ENCODE measurements around the gene GALM. TPM values are rescaled to one million over a fixed set of nuclear protein-coding genes. Genes with fewer than 3 reads are reported as not detected.
"Not testable (repeated sequence)": the region's sequence is repeated elsewhere in the genome, so short reads cannot be mapped to it uniquely, and the experiment has no call there.

The GALM gene
- total and polyA plus RNA-seq, 4 experiments from 2014 or later: 35.5 to 60.4 (median 43.5) TPM

GRCh38 chr2:38698467-38699003, 32.6 kb downstream of the GALM start:
- Mint-ChIP-seq H3K36me3 (peaks cover 22 to 44% of the 10 kb centered on the region in 2 donors), H3K27me3 (no peaks in the 10 kb centered on the region), H3K4me3 (peak overlapping the region in 3 of 8 donors; percentile 6 to 52 (median 45)), H3K4me1 (peaks cover 50 to 87% (median 69%) of the 10 kb centered on the region in 4 donors), H3K9me3 (peaks cover 0 to 7% (median 0%) of the 10 kb centered on the region in 8 donors), H3K27ac (peak overlapping the region; percentile 87 to 98 (median 97))
- Histone ChIP-seq H3K4me3 (ENCODE audit: low read length in 2 of 2) (no peak overlapping the region), H3K4me1 (ENCODE audit: insufficient read depth, low read length) (peaks cover 96% of the 10 kb centered on the region), H3K9me3 (ENCODE audit: control insufficient read depth in 1 of 2, low read length in 2 of 2) (no peaks in the 10 kb centered on the region), H3K27me3 (ENCODE audit: insufficient read depth, low read length) (no peaks in the 10 kb centered on the region), H3K27ac (ENCODE audit: low read depth, low read length) (peak overlapping the region; percentile 72), H3K36me3 (ENCODE audit: insufficient read depth, low read length) (no peaks in the 10 kb centered on the region)
- ChIA-PET CTCF (ENCODE audit: partially characterized antibody) (interaction anchor here (1.4 to 10.3 kb wide), 7 partner anchors 10 to 117 kb away, joined by 3 to 96 read pairs (median 11); partner anchors contain the start of genes GALM and HNRNPLL), POLR2A (ENCODE audit: partially characterized antibody) (interaction anchor here (0.7 to 8.1 kb wide), 17 partner anchors 9 to 117 kb away, joined by 3 to 71 read pairs (median 3); partner anchors contain the start of genes GALM, HNRNPLL and SRSF7)
- intact Hi-C loops (cut with micrococcal nuclease): no loop called here
- DNase-seq: no peak

DNA sequence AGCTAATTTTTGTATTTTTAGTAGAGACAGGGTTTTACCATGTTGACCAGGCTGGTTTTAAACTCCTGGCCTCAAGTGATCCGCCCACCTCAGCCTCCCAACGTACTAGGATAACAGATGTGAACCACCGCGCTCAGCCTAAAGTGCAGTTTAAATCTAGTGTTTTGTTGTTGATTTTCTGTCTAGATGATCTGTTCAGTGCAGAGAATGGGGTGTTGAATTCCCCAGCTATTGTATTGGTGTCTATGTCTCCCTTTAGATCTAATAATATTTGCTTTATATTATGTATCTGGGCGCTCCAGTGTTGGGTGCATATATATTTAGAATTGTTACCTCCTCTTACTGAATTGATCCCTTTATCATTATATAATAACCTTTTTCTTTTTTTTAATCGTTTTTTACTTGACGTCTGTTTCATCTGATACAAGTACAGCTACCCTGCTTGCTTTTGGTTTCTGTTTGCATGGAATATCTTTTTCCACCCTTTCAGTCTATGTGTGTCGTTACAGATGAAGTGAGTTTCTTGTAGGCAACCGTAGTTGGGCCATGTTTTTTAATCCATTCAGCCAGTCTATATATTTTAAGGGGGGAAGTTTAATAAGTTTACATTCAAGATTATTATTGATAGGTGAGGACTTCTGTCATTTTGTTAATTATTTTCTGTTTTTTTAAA, 34.3 kb downstream of the GALM start:
- H3K4me1 ChIP-seq (ENCODE audit: insufficient read depth, low read length): peaks cover 92% of the 10 kb centered on the region
- peaks cover 44 to 81% (median 66%) of the 10 kb centered on the region in 4 donors for H3K4me1 Mint-ChIP-seq
- POLR2A ChIA-PET (ENCODE audit: partially characterized antibody): interaction anchor here (1.0 to 8.1 kb wide), 8 partner anchors 8 to 118 kb away, joined by 3 to 71 read pairs (median 12); partner anchors contain the start of genes HNRNPLL and SRSF7
- H3K27me3 ChIP-seq (ENCODE audit: insufficient read depth, low read length): no peaks in the 10 kb centered on the region
- no peaks in the 10 kb centered on the region for H3K9me3 ChIP-seq (ENCODE audit: control insufficient read depth in 1 of 2, low read length in 2 of 2)
- peaks cover 0 to 7% (median 0%) of the 10 kb centered on the region in 8 donors for H3K9me3 Mint-ChIP-seq
- H3K36me3 Mint-ChIP-seq: peaks cover 20 to 43% of the 10 kb centered on the region in 2 donors
- CTCF ChIA-PET (ENCODE audit: partially characterized antibody): interaction anchor here (0.9 to 10.3 kb wide), 5 partner anchors 8 to 102 kb away, joined by 3 to 96 read pairs (median 7); no protein-coding TSS in a partner anchor
- no peaks in the 10 kb centered on the region for H3K27me3 Mint-ChIP-seq
- DNase-seq: peak; percentile 56 to 68 (median 62)
- H3K36me3 ChIP-seq (ENCODE audit: insufficient read depth, low read length): no peaks in the 10 kb centered on the region
- H3K27ac Mint-ChIP-seq: peak overlapping the region; percentile 91 to 98 (median 95)
- H3K4me3 Mint-ChIP-seq: peak overlapping the region; percentile 65 to 84 (median 78)
- intact Hi-C loops (cut with micrococcal nuclease): no loop called here
- peak overlapping the region in 1 of 2 donors; percentile 4 for H3K4me3 ChIP-seq (ENCODE audit: low read length in 2 of 2)
- H3K27ac ChIP-seq (ENCODE audit: low read depth, low read length): peak overlapping the region; percentile 79

DNA sequence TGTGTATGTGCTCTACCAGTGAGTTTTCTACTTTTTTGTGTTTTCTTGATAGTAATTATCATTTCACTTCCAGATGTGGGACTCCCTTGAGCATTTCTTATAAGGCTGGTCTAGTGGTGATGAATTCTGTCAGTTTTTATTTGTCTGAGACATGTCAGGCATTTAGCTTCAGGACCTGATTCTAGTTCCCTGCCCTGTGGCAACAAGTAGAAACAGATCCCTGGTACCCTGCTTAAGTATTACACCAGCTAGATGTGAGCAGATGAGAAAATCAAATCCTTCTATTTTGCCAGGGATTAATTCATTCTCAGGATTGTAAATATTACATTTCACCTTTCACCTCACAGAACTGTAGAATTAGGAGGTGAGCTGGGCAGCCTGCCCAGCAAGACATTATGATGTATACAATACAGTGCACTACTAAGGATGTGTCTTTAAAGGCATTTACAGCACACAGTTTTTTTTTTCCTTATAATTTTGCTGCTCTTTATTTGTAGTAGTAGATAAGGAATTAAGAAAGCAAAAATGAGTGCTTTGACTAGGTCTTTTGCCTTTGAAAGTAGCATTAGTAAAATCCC, 35.1 kb downstream of the GALM start:
- peak overlapping the region; percentile 4 to 13 for H3K4me3 ChIP-seq (ENCODE audit: low read length in 2 of 2)
- Mint-ChIP-seq H3K4me3 (peak overlapping the region; percentile 65 to 84 (median 78)), H3K36me3 (peaks cover 24 to 44% of the 10 kb centered on the region in 2 donors), H3K9me3 (peaks cover 0 to 7% (median 0%) of the 10 kb centered on the region in 8 donors), H3K4me1 (peaks cover 44 to 78% (median 63%) of the 10 kb centered on the region in 4 donors), H3K27me3 (no peaks in the 10 kb centered on the region), H3K27ac (peak overlapping the region; percentile 91 to 98 (median 95))
- peak overlapping the region; percentile 79 for H3K27ac ChIP-seq (ENCODE audit: low read depth, low read length)
- DNase-seq: no peak
- no peaks in the 10 kb centered on the region for H3K9me3 ChIP-seq (ENCODE audit: control insufficient read depth in 1 of 2, low read length in 2 of 2)
- no peaks in the 10 kb centered on the region for H3K36me3 ChIP-seq (ENCODE audit: insufficient read depth, low read length)
- intact Hi-C loops (cut with micrococcal nuclease): no loop called here
- POLR2A ChIA-PET (ENCODE audit: partially characterized antibody): interaction anchor here (0.8 to 8.1 kb wide), 8 partner anchors 7 to 119 kb away, joined by 3 to 71 read pairs (median 11); partner anchors contain the start of genes HNRNPLL and SRSF7
- H3K4me1 ChIP-seq (ENCODE audit: insufficient read depth, low read length): peaks cover 90% of the 10 kb centered on the region
- CTCF ChIA-PET (ENCODE audit: partially characterized antibody): interaction anchor here (0.8 to 10.3 kb wide), 5 partner anchors 20 to 119 kb away, joined by 3 to 96 read pairs (median 4); no protein-coding TSS in a partner anchor
- H3K27me3 ChIP-seq (ENCODE audit: insufficient read depth, low read length): no peaks in the 10 kb centered on the region

DNA sequence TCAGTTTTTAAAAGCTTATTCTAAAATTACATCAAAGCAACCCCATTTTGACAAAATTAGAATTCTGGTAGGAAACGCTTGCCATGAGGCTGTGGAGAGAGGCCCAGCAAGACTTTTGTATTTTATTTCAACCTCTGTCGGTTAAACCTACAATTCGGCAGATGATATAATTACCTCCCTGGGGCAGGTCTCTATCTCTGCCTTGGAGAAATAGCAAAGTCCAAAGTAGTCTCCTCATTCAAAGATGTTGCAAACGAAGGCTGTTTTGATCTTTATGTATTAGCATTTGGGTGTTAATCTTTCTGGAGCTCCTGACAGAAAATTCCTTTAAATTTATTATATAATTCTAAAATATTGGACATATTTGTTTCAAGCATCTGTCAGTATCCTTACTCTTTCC, 35.6 kb downstream of the GALM start:
- DNase-seq: no peak
- CTCF ChIA-PET (ENCODE audit: partially characterized antibody): interaction anchor here (0.8 to 10.3 kb wide), 4 partner anchors 21 to 120 kb away, joined by 4 to 96 read pairs (median 6); no protein-coding TSS in a partner anchor
- Mint-ChIP-seq H3K4me1 (peaks cover 43 to 77% (median 61%) of the 10 kb centered on the region in 4 donors), H3K36me3 (peaks cover 24 to 43% of the 10 kb centered on the region in 2 donors), H3K27ac (peak overlapping the region; percentile 91 to 98 (median 95)), H3K9me3 (peaks cover 0 to 7% (median 0%) of the 10 kb centered on the region in 8 donors), H3K27me3 (no peaks in the 10 kb centered on the region), H3K4me3 (peak overlapping the region in 7 of 8 donors; percentile 13 to 82 (median 71))
- H3K4me1 ChIP-seq (ENCODE audit: insufficient read depth, low read length): peaks cover 88% of the 10 kb centered on the region
- no peaks in the 10 kb centered on the region for H3K9me3 ChIP-seq (ENCODE audit: control insufficient read depth in 1 of 2, low read length in 2 of 2)
- POLR2A ChIA-PET (ENCODE audit: partially characterized antibody): interaction anchor here (0.8 to 8.1 kb wide), 6 partner anchors 15 to 100 kb away, joined by 4 to 71 read pairs (median 11); partner anchors contain the start of genes HNRNPLL and SRSF7
- peak overlapping the region in 1 of 2 donors; percentile 13 for H3K4me3 ChIP-seq (ENCODE audit: low read length in 2 of 2)
- intact Hi-C loops (cut with micrococcal nuclease): no loop called here
- H3K27ac ChIP-seq (ENCODE audit: low read depth, low read length): peak overlapping the region; percentile 79
- H3K36me3 ChIP-seq (ENCODE audit: insufficient read depth, low read length): no peaks in the 10 kb centered on the region
- H3K27me3 ChIP-seq (ENCODE audit: insufficient read depth, low read length): no peaks in the 10 kb centered on the region

GRCh38 chr2:38702413-38702812, 36.5 kb downstream of the GALM start:
- peak overlapping the region in 6 of 8 donors; percentile 51 to 71 (median 64) for H3K4me3 Mint-ChIP-seq

GRCh38 chr2:38703336-38703735, 37.4 kb downstream of the GALM start:
- H3K4me3 ChIP-seq (ENCODE audit: low read length in 2 of 2); DNase-seq; H3K9me3 ChIP-seq (ENCODE audit: control insufficient read depth in 1 of 2, low read length in 2 of 2); H3K27me3 Mint-ChIP-seq; intact Hi-C loops (cut with micrococcal nuclease); H3K27ac ChIP-seq (ENCODE audit: low read depth, low read length); H3K4me3 Mint-ChIP-seq; H3K36me3 ChIP-seq (ENCODE audit: insufficient read depth, low read length); H3K27me3 ChIP-seq (ENCODE audit: insufficient read depth, low read length); H3K9me3 Mint-ChIP-seq: not testable (repeated sequence)
- H3K36me3 Mint-ChIP-seq: peaks cover 26 to 40% of the 10 kb centered on the region in 2 donors
- H3K4me1 Mint-ChIP-seq: peaks cover 44 to 74% (median 61%) of the 10 kb centered on the region in 4 donors
- peaks cover 84% of the 10 kb centered on the region for H3K4me1 ChIP-seq (ENCODE audit: insufficient read depth, low read length)
- H3K27ac Mint-ChIP-seq: peak overlapping the region in 5 of 7 donors; percentile 10 to 76 (median 47)
- POLR2A ChIA-PET (ENCODE audit: partially characterized antibody): interaction anchor here (0.6 to 2.0 kb wide), 5 partner anchors 10 to 48 kb away, joined by 3 to 7 read pairs (median 3); partner anchors contain the start of gene SRSF7
- CTCF ChIA-PET (ENCODE audit: partially characterized antibody): interaction anchor here (0.9 to 2.5 kb wide), 6 partner anchors 10 to 122 kb away, joined by 3 to 9 read pairs (median 4); no protein-coding TSS in a partner anchor

More at GRCh38 chr2:38702413-38702812, 36.5 kb downstream of the GALM start:
- Mint-ChIP-seq H3K36me3 (peaks cover 30 to 41% of the 10 kb centered on the region in 2 donors), H3K27me3 (no peaks in the 10 kb centered on the region), H3K4me1 (peaks cover 45 to 77% (median 62%) of the 10 kb centered on the region in 4 donors), H3K27ac (peak overlapping the region; percentile 84 to 97 (median 94)), H3K9me3 (peaks cover 0 to 7% (median 0%) of the 10 kb centered on the region in 8 donors)
- intact Hi-C loops (cut with micrococcal nuclease): no loop called here
- Histone ChIP-seq H3K36me3 (ENCODE audit: insufficient read depth, low read length) (no peaks in the 10 kb centered on the region), H3K9me3 (ENCODE audit: control insufficient read depth in 1 of 2, low read length in 2 of 2) (no peaks in the 10 kb centered on the region), H3K4me3 (ENCODE audit: low read length in 2 of 2) (no peak overlapping the region), H3K27ac (ENCODE audit: low read depth, low read length) (peak overlapping the region; percentile 41), H3K27me3 (ENCODE audit: insufficient read depth, low read length) (no peaks in the 10 kb centered on the region), H3K4me1 (ENCODE audit: insufficient read depth, low read length) (peaks cover 88% of the 10 kb centered on the region)
- POLR2A ChIA-PET (ENCODE audit: partially characterized antibody): interaction anchor here (0.8 to 8.1 kb wide), 3 partner anchors 11 to 101 kb away, joined by 3 to 71 read pairs (median 7); partner anchors contain the start of gene HNRNPLL
- CTCF ChIA-PET (ENCODE audit: partially characterized antibody): interaction anchor here (0.6 to 2.5 kb wide), 4 partner anchors 20 to 166 kb away, joined by 3 to 9 read pairs (median 4); no protein-coding TSS in a partner anchor
- DNase-seq: no peak
